GM18526 (cell line): ENCODE results near the gene GRIK2.

Experiments used
- POLR2A ChIP-seq: IDR thresholded peaks from 3 replicates; pipeline ENCODE4 v1.6.1; 2011; ENCODE audit not compliant: insufficient read length; ENCODE audit errors: extremely low read depth

The GRIK2 gene

GRCh38 chr6:101935732-101936131 is 542.2 kb downstream of the GRIK2 start:
- no peak for TF ChIP-seq POLR2A

DNA sequence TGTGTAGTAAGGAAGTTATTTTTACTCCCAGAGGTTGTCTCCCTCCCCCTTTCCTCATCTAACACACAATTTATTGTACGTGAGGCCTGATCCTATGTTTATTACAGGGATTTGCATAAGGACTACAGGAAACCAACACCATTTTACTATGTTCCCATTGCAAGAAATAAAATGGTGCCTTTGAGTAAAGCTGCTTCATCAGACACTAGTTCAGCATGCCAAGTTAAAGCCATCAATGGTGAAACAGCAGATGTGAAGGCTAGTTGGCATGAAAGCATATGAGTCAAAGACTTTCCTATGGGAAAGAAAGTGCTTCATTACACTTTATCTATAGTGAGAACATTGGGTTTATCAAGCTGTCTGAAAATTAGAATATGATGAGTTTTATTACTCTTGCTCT is 543.0 kb downstream of the GRIK2 start:
- TF ChIP-seq POLR2A = no peak

DNA sequence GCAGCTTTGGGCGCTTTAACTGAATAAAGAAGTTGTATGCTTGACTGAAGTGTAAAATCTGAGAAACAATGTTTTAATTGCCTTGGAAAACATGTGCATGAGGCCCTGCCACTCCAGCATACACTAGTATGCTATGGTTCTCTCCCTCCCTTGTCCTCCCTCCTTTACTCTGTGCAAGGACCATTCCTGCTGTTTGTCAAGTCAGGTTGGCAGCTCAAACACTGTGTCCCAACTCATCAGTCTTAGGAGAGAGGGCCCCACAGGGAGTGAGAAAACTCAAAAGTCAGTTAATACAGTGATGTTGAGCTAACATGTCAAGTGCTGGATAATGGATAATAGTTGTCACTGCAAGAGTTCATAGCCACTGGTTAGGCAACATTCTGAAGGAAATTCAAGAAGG is 543.6 kb downstream of the GRIK2 start:
- TF ChIP-seq POLR2A = no peak

DNA sequence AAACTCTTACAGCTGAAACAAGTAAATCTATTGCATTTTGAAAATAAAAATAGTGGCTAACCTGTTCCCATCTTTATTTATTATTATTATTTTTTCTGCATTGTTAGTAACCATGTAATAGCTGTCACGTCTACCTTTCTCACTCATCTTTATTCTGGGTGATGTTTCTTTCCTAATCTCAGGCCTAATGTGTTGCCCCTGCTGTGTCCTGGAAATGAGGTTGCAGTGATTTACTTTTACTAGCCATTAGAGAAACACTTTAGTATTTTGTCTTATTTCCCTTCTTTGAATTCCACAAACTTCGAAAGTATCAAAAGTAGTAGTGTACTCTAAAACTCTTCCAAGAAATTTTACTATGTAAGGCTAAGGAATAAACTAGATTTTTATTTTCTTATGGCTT is 546.9 kb downstream of the GRIK2 start:
- no peak for TF ChIP-seq POLR2A

GRCh38 chr6:101956961-101957360 is 563.5 kb downstream of the GRIK2 start:
- no peak for TF ChIP-seq POLR2A

GRCh38 chr6:101961357-101961756 is 567.8 kb downstream of the GRIK2 start:
- no peak for TF ChIP-seq POLR2A

DNA sequence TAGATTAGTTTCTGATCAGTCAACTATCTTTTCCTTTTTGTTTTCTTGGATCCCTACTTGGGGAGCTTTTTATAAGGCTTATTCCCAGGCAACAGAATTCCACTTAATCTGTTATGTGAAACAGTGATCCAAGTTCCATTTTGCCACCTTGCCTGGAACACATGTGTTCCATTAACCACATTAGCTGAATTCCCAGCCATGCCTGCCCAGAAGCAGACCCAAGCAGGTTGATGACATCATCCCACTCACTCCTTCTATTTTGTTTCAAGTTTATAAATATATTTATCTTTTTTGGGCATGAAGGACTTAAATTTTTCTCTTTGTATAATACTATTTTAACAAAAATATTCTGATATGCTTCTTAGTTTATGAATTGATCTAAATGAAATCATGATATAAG is 587.4 kb downstream of the GRIK2 start:
- TF ChIP-seq POLR2A = no peak

DNA sequence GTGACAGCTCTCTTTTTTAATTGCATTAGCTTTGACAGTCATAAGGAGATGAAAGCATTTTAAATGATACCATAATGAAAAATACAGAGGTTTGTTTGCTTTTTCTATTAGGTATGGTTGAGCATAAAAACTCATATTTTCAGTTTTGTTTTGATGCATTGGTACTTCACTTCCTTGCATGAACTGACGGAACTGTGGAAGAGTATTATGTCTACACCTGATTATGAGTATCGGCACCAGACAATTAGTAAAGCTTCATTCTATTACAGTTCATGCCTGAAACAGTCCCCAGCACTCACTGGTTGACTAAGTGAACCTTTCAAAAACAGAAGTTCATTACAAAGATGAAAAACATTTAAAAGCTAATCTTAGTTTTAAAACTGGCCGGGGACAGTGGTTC is 593.0 kb downstream of the GRIK2 start:
- no peak for TF ChIP-seq POLR2A

GRCh38 chr6:101992286-101992685 is 598.8 kb downstream of the GRIK2 start:
- TF ChIP-seq POLR2A = no peak

DNA sequence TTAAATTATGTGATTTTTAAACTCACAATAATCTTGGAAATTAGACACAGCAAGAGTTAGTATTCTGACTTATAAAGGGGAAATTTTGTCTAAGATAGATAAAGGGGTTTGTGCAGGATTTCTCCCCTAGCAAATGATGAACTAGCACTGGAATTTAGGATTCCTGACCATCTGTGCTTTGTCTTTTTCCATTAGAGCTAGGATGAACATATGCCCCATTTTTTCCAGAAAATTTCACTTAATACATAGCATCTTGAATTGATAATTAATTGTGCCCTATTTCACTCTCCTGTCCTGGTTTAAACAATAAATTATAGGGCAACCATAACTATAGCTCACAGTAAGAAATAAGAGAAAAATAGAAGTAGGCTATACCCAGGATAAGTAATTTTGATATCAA is 601.0 kb downstream of the GRIK2 start:
- no peak for TF ChIP-seq POLR2A

- no peak for TF ChIP-seq POLR2A
These were observed 621.9 kb downstream of the GRIK2 start for GRCh38 chr6:102015431-102015830.

- no peak for TF ChIP-seq POLR2A
These were observed 628.8 kb downstream of the GRIK2 start for GRCh38 chr6:102022281-102022680.

DNA sequence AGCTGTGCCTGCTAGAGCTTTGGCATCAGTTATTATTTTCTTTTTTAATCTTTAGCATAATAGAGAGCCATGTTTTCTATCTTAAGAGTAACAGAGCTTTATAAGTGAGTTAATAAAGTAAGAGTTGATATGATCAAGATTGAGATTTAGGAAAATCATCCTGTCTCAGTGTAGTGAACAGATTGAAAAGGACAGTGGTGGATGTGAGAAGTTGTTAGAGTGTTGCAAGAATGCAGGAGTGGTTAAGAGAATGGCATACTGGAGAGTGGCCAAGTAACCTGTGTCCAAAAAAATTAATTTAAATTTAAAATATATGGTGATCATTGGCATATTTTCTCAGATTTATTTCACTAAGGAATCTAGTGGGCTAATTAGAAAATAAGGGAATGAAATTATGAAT is 629.3 kb downstream of the GRIK2 start:
- TF ChIP-seq POLR2A = no peak

- no peak for TF ChIP-seq POLR2A
These were observed 630.6 kb downstream of the GRIK2 start for GRCh38 chr6:102023977-102024657.

GRCh38 chr6:102026649-102027048 is 633.1 kb downstream of the GRIK2 start:
- TF ChIP-seq POLR2A = no peak

- TF ChIP-seq POLR2A = no peak
These were observed 634.7 kb downstream of the GRIK2 start for GRCh38 chr6:102028176-102028575.

GRCh38 chr6:102038964-102039363 is 645.5 kb downstream of the GRIK2 start:
- TF ChIP-seq POLR2A = no peak
